Natural killer cell (primary cell): ENCODE results near the gene CAP2. TPM values are rescaled to one million over a fixed set of nuclear protein-coding genes. Genes with fewer than 3 reads are reported as not detected.

ENCODE experiments used
- ATAC-seq, 3 donors: fragments of 150-1000 bp in 2 of 3; fragments of 200-7000 bp in 1 of 3; cut with Tn5 transposase; 1 replicate in 1 of 3; 2 replicates in 2 of 3; pipeline ENCODE4 v1.10.0; 2021; ENCODE audit warnings: mild to moderate bottlenecking in 2 of 3, moderate library complexity in 2 of 3
- DNase-seq, 2 donors: peaks; one replicate each; pipeline versions ENCODE4 v3.0.0 to v3.0.0-alpha.2; 2013 to 2021; ENCODE audit warnings: mixed read lengths in 1 of 2
- H3K27ac ChIP-seq: one replicate; pipeline ENCODE4 v1.5.1; 2013; ENCODE audit warnings: mild to moderate bottlenecking, low read length
- H3K27me3 ChIP-seq: one replicate; pipeline ENCODE4 v1.6.1; 2013; ENCODE audit warnings: low read length; ENCODE audit not compliant: control insufficient read depth, insufficient read depth
- H3K36me3 ChIP-seq: one replicate; pipeline ENCODE4 v1.6.1; 2013; ENCODE audit warnings: low read length; ENCODE audit not compliant: control insufficient read depth, insufficient read depth
- H3K4me1 ChIP-seq: one replicate; pipeline ENCODE4 v1.6.1; 2013; ENCODE audit warnings: low read length; ENCODE audit not compliant: control insufficient read depth, insufficient read depth
- H3K4me3 ChIP-seq: one replicate; pipeline ENCODE4 v1.5.1; 2013; ENCODE audit warnings: low read length
- H3K9me3 ChIP-seq: one replicate; pipeline ENCODE4 v1.6.1; 2013; ENCODE audit warnings: low read length; ENCODE audit not compliant: control insufficient read depth, insufficient read depth
- H3K27ac Mint-ChIP-seq, 2 donors: one replicate each; pipeline ENCODE4 v1.8.0; 2022; ENCODE audit warnings: mild to moderate bottlenecking in 2 of 2, mixed read lengths in 2 of 2, moderate library complexity in 1 of 2
- H3K27me3 Mint-ChIP-seq, 2 donors: one replicate each; pipeline ENCODE4 v1.8.0; 2022; ENCODE audit warnings: low read depth in 2 of 2, mixed read lengths in 2 of 2
- H3K36me3 Mint-ChIP-seq: one replicate; pipeline ENCODE4 v1.8.0; 2022; ENCODE audit warnings: mixed read lengths
- H3K4me1 Mint-ChIP-seq, 2 donors: one replicate each; pipeline ENCODE4 v1.8.0; 2022; ENCODE audit warnings: mixed read lengths in 2 of 2
- H3K4me3 Mint-ChIP-seq: one replicate; pipeline ENCODE4 v1.8.0; 2022; ENCODE audit warnings: mild to moderate bottlenecking, moderate library complexity, mixed read lengths
- H3K9me3 Mint-ChIP-seq, 2 donors: one replicate each; pipeline ENCODE4 v1.8.0; 2022; ENCODE audit warnings: mixed read lengths in 2 of 2
- CTCF ChIP-seq: fragments of 200-600 bp; IDR thresholded peaks from one replicate; pipeline ENCODE4 v1.8.0; 2022; ENCODE audit warnings: antibody characterized with exemption
- WGBS: methylation state at CpG from one replicate; pipeline ENCODE4 v1.1.7; 2013; ENCODE audit warnings: missing lambda C conversion rate; ENCODE audit not compliant: insufficient coverage; 5-methylcytosine and 5-hydroxymethylcytosine counted together
- intact Hi-C: fragments of 100-400 bp; cut with micrococcal nuclease; formaldehyde crosslinking; loops from one replicate; pipeline ENCODE4 v1.14.2; 2022
- total RNA-seq, 4 donors: library from RNA; stranded (reverse); fragments of 120-200 nt in 1 of 4; gene quantifications; one replicate each; pipeline versions ENCODE4 v1.2.3 to v1.2.4, GENCODE V29; 2013 to 2022

Gene CAP2
- total RNA-seq, 3 donors from 2014 or later (not counting 1 experiment from before 2014, with no cell fraction given), result not detected

- H3K9me3 Mint-ChIP-seq, result no peaks in the 10 kb centered on the region
- H3K27me3 Mint-ChIP-seq, result peaks cover 6 to 45% of the 10 kb centered on the region in 2 donors
- no peaks in the 10 kb centered on the region for H3K36me3 Mint-ChIP-seq
- ATAC-seq (no peak), DNase-seq (no peak)
- 94% methylated on average over 3 of the region's 3 CpGs for WGBS
- no peak overlapping the region for H3K27ac ChIP-seq
- H3K4me3 Mint-ChIP-seq, result no peak overlapping the region
- no peak for TF ChIP-seq CTCF
- H3K27ac Mint-ChIP-seq, result no peak overlapping the region
- intact Hi-C loops, result no loop called here
- H3K27me3 ChIP-seq, result no peaks in the 10 kb centered on the region
- H3K4me1 ChIP-seq, result no peaks in the 10 kb centered on the region
- no peaks in the 10 kb centered on the region for H3K36me3 ChIP-seq
- no peaks in the 10 kb centered on the region for H3K4me1 Mint-ChIP-seq
- H3K4me3 ChIP-seq, result no peak overlapping the region
- H3K9me3 ChIP-seq, result no peaks in the 10 kb centered on the region
Observed at GRCh38 chr6:17457956-17458355, 64.6 kb downstream of the CAP2 start.

- Mint-ChIP-seq H3K27ac (no peak overlapping the region), H3K27me3 (peaks cover 6 to 45% of the 10 kb centered on the region in 2 donors), H3K4me1 (no peaks in the 10 kb centered on the region), H3K9me3 (no peaks in the 10 kb centered on the region), H3K36me3 (no peaks in the 10 kb centered on the region), H3K4me3 (no peak overlapping the region)
- no peaks in the 10 kb centered on the region for H3K4me1 ChIP-seq
- TF ChIP-seq CTCF, result no peak
- no peaks in the 10 kb centered on the region for H3K9me3 ChIP-seq
- ATAC-seq (no peak), DNase-seq (no peak)
- H3K27ac ChIP-seq, result no peak overlapping the region
- no peaks in the 10 kb centered on the region for H3K27me3 ChIP-seq
- intact Hi-C loops, result no loop called here
- no peaks in the 10 kb centered on the region for H3K36me3 ChIP-seq
- WGBS, result 81% methylated on average over 4 of the region's 4 CpGs
- H3K4me3 ChIP-seq, result no peak overlapping the region
Observed at GRCh38 chr6:17458966-17459365, 65.6 kb downstream of the CAP2 start.

GRCh38 chr6:17460862-17461261, 67.5 kb downstream of the CAP2 start:
- H3K9me3 ChIP-seq, result no peaks in the 10 kb centered on the region
- Mint-ChIP-seq H3K36me3 (no peaks in the 10 kb centered on the region), H3K9me3 (no peaks in the 10 kb centered on the region), H3K27me3 (peaks cover 6 to 45% of the 10 kb centered on the region in 2 donors), H3K27ac (no peak overlapping the region), H3K4me3 (no peak overlapping the region), H3K4me1 (no peaks in the 10 kb centered on the region)
- no peak overlapping the region for H3K4me3 ChIP-seq
- intact Hi-C loops, result no loop called here
- no peak overlapping the region for H3K27ac ChIP-seq
- no peaks in the 10 kb centered on the region for H3K36me3 ChIP-seq
- ATAC-seq (no peak), DNase-seq (no peak)
- H3K27me3 ChIP-seq, result no peaks in the 10 kb centered on the region
- no peak for TF ChIP-seq CTCF
- H3K4me1 ChIP-seq, result no peaks in the 10 kb centered on the region
- 86% methylated on average over 5 of the region's 5 CpGs for WGBS

GRCh38 chr6:17466147-17466546, 72.8 kb downstream of the CAP2 start:
- Histone ChIP-seq H3K4me1 (no peaks in the 10 kb centered on the region), H3K27ac (no peak overlapping the region), H3K27me3 (no peaks in the 10 kb centered on the region), H3K4me3 (no peak overlapping the region), H3K9me3 (no peaks in the 10 kb centered on the region), H3K36me3 (no peaks in the 10 kb centered on the region)
- Mint-ChIP-seq H3K27me3 (peaks cover 4 to 23% of the 10 kb centered on the region in 2 donors), H3K4me1 (no peaks in the 10 kb centered on the region), H3K9me3 (no peaks in the 10 kb centered on the region), H3K27ac (no peak overlapping the region), H3K36me3 (no peaks in the 10 kb centered on the region), H3K4me3 (no peak overlapping the region)
- 87% methylated on average over 5 of the region's 5 CpGs for WGBS
- DNase-seq (no peak), ATAC-seq (no peak)
- intact Hi-C loops, result no loop called here
- TF ChIP-seq CTCF, result no peak
